Transverse colon (tissue), 4 donors: ENCODE measurements around the gene UBE2E2. TPM values are rescaled to one million over a fixed set of nuclear protein-coding genes. Genes with fewer than 3 reads are reported as not detected.

Source experiments
- DNase-seq: peaks from one replicate; pipeline ENCODE4 v3.0.0-alpha.2; 2019
- H3K27ac ChIP-seq, 4 donors: fragments of 200-600 bp; sonication (generic); 2 replicates each; pipeline ENCODE4 v1.5.1; 2016 to 2018; ENCODE audit warnings: inconsistent platforms in 4 of 4
- H3K27me3 ChIP-seq: fragments of 200-600 bp; sonication (generic); 2 replicates; pipeline ENCODE4 v1.5.1; 2017; ENCODE audit warnings: inconsistent platforms
- H3K36me3 ChIP-seq, 4 donors: fragments of 200-600 bp; sonication (generic); 2 replicates each; pipeline ENCODE4 v1.5.1; 2017 to 2019; ENCODE audit warnings: inconsistent platforms in 4 of 4
- H3K4me1 ChIP-seq, 4 donors: fragments of 200-600 bp; sonication (generic); 2 replicates each; pipeline ENCODE4 v1.5.1; 2017 to 2020; ENCODE audit warnings: inconsistent platforms in 4 of 4
- H3K4me3 ChIP-seq, 4 donors: fragments of 200-600 bp; sonication (generic); 1 replicate in 1 of 4; 2 replicates in 3 of 4; pipeline versions ENCODE4 v1.5.1 to v1.6.1; 2017 to 2019; ENCODE audit warnings: inconsistent platforms in 4 of 4
- H3K9me3 ChIP-seq, 2 donors: fragments of 200-600 bp; sonication (generic); 2 replicates each; pipeline ENCODE4 v1.5.1; 2017 to 2019; ENCODE audit warnings: inconsistent platforms in 2 of 2
- CTCF ChIP-seq, 5 experiments: fragments of 200-600 bp in 3 of 5; fragments of 450-650 bp in 2 of 5; sonication (generic) in 3 of 5; IDR thresholded peaks; 1 replicate in 2 of 5; 2 replicates in 3 of 5; pipeline ENCODE4 v1.5.1; 2016 to 2017; ENCODE audit warnings: antibody characterized with exemption in 5 of 5, inconsistent platforms in 3 of 5, mild to moderate bottlenecking in 2 of 5, moderate library complexity in 1 of 5
- EP300 ChIP-seq: sonication (generic); formaldehyde crosslinking; IDR thresholded peaks from one replicate; pipeline ENCODE4 v1.6.1; 2017; ENCODE audit warnings: antibody characterized with exemption, low read depth
- POLR2A ChIP-seq: fragments of 450-650 bp; IDR thresholded peaks from one replicate; pipeline ENCODE4 v1.6.1; 2016; ENCODE audit warnings: antibody characterized with exemption, mild to moderate bottlenecking, moderate library complexity
- POLR2AphosphoS5 ChIP-seq, 3 donors: sonication (generic); formaldehyde crosslinking; IDR thresholded peaks; one replicate each; pipeline ENCODE4 v1.6.1; 2016; ENCODE audit warnings: antibody characterized with exemption in 3 of 3
- WGBS, 2 donors: methylation state at CpG; one replicate each; pipeline ENCODE4 v1.1.5; 2018; ENCODE audit warnings: low coverage in 1 of 2; 5-methylcytosine and 5-hydroxymethylcytosine counted together
- in situ Hi-C, 4 donors: fragments of 200-750 bp; cut with MboI; loops; one replicate each; pipeline versions ENCODE4 v1.15.0 to v1.15.1; 2017; ENCODE audit warnings: low sequenced_read_pairs in 3 of 4, low pct_ligation_motif_present in 1 of 4, low pct_unique_long_range_greater_than_20kb in 1 of 4
- intact Hi-C: fragments of 100-400 bp; cut with DNase I; formaldehyde crosslinking; loops from one replicate; pipeline ENCODE4 v1.15.1; 2023; ENCODE audit warnings: low total_unique reads
- total RNA-seq, 4 donors: library from RNA; depleted of rRNA; stranded (reverse); fragments of >200 nt; gene quantifications; one replicate each; pipeline ENCODE4 v1.1.0, GENCODE V29; 2016

UBE2E2 gene
- total RNA-seq, 4 donors from 2014 or later: 5.4 to 133 (median 7.6) TPM

- Histone ChIP-seq H3K4me3 (no peak overlapping the region), H3K27ac (no peak overlapping the region), H3K36me3 (no peaks in the 10 kb centered on the region), H3K4me1 (no peaks in the 10 kb centered on the region), H3K27me3 (no peaks in the 10 kb centered on the region), H3K9me3 (no peaks in the 10 kb centered on the region)
- in situ Hi-C loops: no loop called here
- TF ChIP-seq EP300: no peak
- no peak for TF ChIP-seq POLR2AphosphoS5 (IDR thresholded peaks at IDR 0.05)
- TF ChIP-seq POLR2A: no peak
- no peak for TF ChIP-seq CTCF (IDR thresholded peaks at IDR 0.05)
- no peak for DNase-seq
- 89% methylated on average over 8 of the region's 8 CpGs; no CpG with 5 or more reads in 1 of the 2 donors for WGBS, 2 donors
- intact Hi-C loops: no loop called here
These were observed 277.2 kb downstream of the UBE2E2 start for GRCh38 chr3:23480329-23480714.

- no peak overlapping the region for H3K27ac ChIP-seq
- no peaks in the 10 kb centered on the region for H3K36me3 ChIP-seq
- intact Hi-C loops (no loop called here), in situ Hi-C loops (no loop called here)
- no peaks in the 10 kb centered on the region for H3K9me3 ChIP-seq
- no peak overlapping the region for H3K4me3 ChIP-seq
- 90 to 92% methylated on average over 5 of the region's 5 CpGs for WGBS, 2 donors
- no peak for DNase-seq
- TF ChIP-seq POLR2AphosphoS5 (IDR thresholded peaks at IDR 0.05): no peak
- TF ChIP-seq POLR2A: no peak
- no peak for TF ChIP-seq EP300
- TF ChIP-seq CTCF (IDR thresholded peaks at IDR 0.05): no peak
- H3K27me3 ChIP-seq: no peaks in the 10 kb centered on the region
- H3K4me1 ChIP-seq: no peaks in the 10 kb centered on the region
These were observed 278.0 kb downstream of the UBE2E2 start for GRCh38 chr3:23481011-23481615.

GRCh38 chr3:23481616-23482278, 278.6 kb downstream of the UBE2E2 start:
- Histone ChIP-seq H3K36me3 (no peaks in the 10 kb centered on the region), H3K27ac (no peak overlapping the region), H3K4me1 (no peaks in the 10 kb centered on the region), H3K27me3 (no peaks in the 10 kb centered on the region), H3K9me3 (no peaks in the 10 kb centered on the region), H3K4me3 (no peak overlapping the region)
- TF ChIP-seq POLR2A: no peak
- TF ChIP-seq POLR2AphosphoS5 (IDR thresholded peaks at IDR 0.05): no peak
- TF ChIP-seq CTCF (IDR thresholded peaks at IDR 0.05): no peak
- TF ChIP-seq EP300: no peak
- DNase-seq: no peak
- intact Hi-C loops (no loop called here), in situ Hi-C loops (no loop called here)
- 53 to 54% methylated on average over 3 of the region's 3 CpGs for WGBS, 2 donors

- Histone ChIP-seq H3K27ac (no peak overlapping the region), H3K9me3 (no peaks in the 10 kb centered on the region), H3K27me3 (no peaks in the 10 kb centered on the region), H3K4me3 (no peak overlapping the region), H3K4me1 (no peaks in the 10 kb centered on the region), H3K36me3 (no peaks in the 10 kb centered on the region)
- intact Hi-C loops (no loop called here), in situ Hi-C loops (no loop called here)
- TF ChIP-seq EP300: no peak
- no peak for TF ChIP-seq POLR2A
- TF ChIP-seq CTCF (IDR thresholded peaks at IDR 0.05): no peak
- no peak for TF ChIP-seq POLR2AphosphoS5 (IDR thresholded peaks at IDR 0.05)
- DNase-seq: no peak
- WGBS, 2 donors: 84 to 95% methylated on average over 4 of the region's 4 CpGs
These were observed 281.3 kb downstream of the UBE2E2 start for GRCh38 chr3:23484386-23484785.
